Measurements from ENCODE around the gene CXXC4.

The CXXC4 gene

DNA sequence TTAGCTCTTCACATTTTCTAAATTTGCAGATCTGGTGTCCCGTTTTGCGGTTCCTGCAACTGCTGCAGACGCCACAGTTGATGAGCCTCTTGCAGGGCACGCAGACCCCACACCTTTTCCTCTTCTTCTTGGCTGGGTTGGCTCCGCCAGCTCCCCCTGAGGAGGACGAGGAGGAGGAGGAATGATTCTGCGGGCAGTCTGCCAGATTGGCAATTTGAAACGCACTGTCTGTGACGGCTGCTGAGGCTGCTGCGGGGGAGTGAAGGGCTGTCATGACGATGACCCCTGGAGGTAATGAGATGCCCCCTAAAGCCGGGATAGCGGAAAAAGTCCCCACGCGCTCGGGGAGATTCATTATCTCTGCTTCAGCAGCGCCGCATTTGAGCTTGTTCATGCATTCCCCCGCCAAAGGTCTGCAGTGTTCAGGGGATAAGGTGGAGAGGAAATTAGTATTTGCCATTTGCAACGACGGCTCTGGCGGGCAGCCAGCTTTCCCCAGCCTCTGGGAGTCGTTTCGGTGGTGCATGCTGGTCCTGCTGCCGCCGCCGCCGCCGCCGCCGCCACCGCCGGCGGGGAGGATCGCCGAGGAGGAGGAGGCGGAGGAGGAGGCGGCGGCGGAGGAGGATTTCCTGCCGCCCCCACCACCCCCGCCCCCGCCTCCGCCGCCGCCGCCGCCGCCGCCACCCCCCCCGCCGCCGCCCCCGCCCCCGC, 3.8 kb downstream of the CXXC4 start:
- intact Hi-C loops (cut with DNase I), result loop anchor here (10.0 kb wide), 1 partner anchor 426 kb away; no protein-coding TSS in a partner anchor
- DNase-seq, result peak; percentile 45 to 90 (median 77)

DNA sequence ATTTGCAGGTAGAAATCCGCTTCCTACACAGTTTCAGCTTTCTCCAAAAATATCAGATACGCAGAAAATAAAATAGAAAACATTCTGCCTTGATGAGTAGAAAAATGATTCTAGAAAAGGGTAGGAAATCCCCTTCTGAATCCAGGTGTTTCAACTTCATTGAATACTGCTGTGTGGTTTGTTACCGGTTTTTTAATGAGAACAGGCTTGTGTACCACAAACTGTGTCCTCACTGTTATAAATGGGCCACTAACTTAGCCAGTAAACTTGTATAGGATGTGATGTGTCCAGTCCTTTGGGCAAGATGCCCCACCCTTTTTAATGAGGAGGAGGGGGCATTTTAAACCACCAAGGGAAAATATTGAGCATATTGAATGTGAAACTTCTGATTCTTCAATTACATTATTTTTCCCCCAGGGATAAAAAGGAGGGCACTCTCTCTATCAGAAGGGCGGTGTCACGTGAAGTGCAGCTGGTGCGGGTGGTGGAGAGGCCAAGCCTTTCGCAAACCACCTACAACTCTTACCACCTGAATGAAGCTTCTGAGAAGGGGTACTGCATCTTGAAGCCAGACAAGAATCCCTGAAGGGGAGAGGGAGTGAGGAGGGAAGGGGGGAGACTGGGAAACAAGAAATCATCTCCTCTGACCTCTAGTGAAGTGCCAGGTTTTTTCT, 4.5 kb downstream of the CXXC4 start:
- DNase-seq, result peak in 41 of 42 donors; percentile 34 to 81 (median 62)
- intact Hi-C loops (cut with DNase I), result loop anchor here (10.0 kb wide), 1 partner anchor 425 kb away; no protein-coding TSS in a partner anchor

DNA sequence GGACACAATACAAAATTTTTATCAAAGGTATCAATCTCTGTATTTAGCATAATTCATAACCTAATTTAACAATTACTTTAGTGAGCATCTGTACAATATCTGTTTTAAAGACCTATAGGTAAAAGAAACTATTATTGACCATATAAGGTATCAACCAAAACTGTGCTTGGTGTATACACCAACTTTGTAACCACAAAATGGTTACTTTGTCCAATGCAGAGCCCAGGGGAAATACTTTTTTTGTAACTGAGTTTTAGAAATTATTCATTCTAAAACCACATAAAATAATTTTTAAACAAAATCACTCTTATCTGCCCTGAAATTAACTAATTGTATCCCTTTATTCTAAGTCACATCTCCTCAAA, 5.0 kb downstream of the CXXC4 start:
- DNase-seq, result no peak
- intact Hi-C loops (cut with DNase I), result loop anchor here (10.0 kb wide), 1 partner anchor 425 kb away; no protein-coding TSS in a partner anchor

DNA sequence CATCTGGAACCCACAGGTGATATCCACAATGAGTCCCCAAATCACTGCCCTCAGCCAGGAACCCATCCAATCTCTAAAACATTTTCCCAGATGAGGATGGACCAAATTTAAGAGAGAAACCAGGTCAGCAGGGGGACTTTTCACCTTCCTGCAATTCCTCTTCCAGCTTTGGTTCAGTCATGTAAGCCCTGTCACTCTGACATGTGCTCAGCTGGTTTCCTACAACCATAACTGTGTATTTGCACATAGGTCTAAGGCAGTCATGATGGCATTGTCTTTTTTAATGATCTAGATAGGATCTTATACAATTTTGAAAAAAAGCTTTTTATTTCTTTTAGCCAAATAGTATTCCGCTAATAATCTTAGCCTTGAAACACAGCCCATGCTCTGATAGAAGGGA, 6.5 kb downstream of the CXXC4 start:
- intact Hi-C loops (cut with DNase I), result no loop called here
- no peak for DNase-seq

DNA sequence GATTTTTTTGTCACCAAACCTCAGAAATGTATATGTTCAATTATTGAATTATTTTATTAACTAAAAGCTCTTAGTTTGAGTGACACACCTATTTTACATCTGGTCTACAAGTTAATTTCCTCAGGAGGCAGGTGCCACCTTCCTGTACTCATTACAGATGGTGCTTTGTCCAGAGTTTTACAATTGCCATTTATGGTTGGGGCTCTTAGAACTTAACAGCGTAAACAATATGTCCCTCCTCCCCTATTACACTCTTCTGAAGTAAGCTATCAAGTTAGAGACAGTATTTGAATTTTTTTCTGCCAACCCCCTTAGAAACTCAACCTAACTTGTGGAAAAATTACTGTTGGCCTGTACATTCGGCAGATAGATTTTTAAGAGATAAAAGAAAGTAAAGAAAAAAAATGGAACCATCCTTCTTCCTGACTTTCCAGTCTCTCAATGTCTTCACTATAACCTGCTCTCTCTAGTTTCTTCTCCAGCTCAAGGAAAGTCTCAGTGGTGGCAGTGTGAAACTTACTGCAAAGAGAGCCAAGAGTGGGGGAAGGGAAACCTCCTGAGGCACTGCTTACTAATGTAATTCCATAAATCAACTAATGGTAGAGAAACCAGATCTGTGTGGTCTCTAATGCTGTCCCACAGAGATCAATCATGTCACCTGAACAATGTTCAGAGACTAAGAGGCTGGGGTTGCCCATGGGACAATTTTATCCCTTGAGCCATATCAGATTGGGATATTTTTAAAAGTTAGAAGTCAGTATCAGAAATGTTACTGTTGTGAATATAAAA, 7.8 kb downstream of the CXXC4 start:
- intact Hi-C loops (cut with DNase I), result no loop called here
- DNase-seq, result peak in 1 of 42 donors; percentile 37

DNA sequence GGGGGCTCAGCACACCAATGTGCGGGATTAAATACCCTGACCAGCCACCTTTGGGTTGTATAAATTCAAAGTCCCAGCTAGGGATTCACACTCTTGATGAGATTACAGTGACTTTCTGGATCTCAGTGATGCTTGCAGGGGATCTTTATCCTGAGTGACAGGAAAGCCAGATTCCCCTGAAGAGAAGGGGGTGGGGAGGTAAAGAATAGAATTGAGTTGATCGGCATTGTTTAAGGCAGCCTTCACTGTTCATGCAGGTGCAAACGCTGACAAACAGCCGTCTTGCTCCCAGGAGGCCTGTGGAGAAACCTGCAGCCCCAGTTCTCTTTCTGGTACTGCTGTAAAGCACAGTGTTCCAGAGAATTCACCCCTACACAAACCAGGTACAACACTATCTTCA, 19.0 kb downstream of the CXXC4 start:
- intact Hi-C loops (cut with DNase I), result no loop called here
- DNase-seq, result peak in 1 of 42 donors; percentile 7

DNA sequence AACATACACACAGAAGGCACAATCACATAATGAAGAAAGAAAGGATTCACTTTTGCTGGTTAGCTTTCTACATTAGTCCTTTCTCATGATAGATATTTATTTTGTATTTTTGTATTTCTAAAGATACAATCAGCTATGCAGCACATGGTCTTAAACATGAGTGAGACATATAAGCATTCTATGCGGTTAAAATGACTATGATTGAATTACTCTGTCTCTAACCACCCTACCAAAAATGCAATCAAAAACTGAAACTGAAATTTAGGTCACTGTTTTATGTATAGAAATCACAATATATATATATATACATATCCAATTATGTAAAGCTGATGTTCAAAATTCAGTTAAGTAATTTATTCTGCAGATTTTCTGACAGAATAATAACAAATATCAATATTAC, 21.9 kb downstream of the CXXC4 start:
- DNase-seq, result no peak
- intact Hi-C loops (cut with DNase I), result no loop called here

DNA sequence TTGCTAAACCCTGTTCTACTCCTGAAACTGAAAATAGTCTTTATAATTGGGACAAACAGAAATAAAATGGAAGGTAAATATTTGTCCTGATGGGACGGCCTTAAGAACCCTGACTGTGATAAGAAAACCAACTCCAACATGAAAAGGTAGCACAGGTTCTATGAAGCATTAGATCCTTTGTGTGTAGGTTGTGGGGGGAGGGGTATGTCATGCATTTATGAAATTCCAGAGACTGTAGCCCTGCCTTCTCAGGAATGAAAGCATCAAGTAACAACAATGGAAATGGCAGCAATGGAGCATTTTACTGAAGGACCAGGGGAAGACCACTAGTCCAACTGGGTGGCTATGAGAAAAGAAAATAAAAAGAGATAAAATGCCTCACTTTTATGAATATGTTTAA, 23.9 kb downstream of the CXXC4 start:
- intact Hi-C loops (cut with DNase I), result no loop called here

DNA sequence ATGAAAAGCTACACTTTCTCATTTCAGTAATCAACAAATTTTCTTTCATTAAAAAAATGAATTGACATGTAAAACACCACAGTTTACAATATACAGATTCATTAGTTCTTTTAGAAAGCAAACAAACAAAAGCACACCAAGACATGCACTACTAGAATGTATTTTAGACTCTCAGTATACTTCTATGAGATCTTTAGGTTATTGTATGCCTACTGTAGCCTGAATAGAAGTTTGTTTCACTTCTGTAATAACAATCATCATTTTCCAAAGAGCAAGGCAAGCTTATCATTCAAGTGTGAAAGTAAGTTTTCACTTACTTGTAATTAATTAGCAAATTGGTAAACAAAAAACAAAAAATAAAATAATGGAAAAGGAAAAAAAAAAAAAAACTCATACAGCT, 24.9 kb downstream of the CXXC4 start:
- DNase-seq, result no peak
- intact Hi-C loops (cut with DNase I), result no loop called here

More for the DNA sequence above, 23.9 kb downstream of the CXXC4 start:
- DNase-seq, result no peak

DNA sequence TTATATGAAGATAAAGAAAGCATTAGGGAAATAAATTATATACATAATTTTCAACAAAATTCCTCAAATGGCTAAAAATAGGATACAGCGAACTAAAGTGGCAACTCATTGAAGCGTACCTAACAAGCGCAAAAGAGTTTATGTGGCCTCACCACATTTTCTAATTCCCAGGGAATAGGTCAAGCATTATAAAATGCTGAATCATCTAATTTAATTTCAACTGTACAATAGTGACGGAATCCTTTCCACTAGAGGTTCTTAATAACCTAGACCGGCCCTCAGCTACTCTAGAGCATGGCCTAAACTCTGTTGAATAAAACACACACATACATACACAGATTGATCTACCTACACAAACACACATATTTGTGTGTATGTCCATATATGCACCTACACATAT, 29.1 kb downstream of the CXXC4 start:
- DNase-seq, result no peak
- intact Hi-C loops (cut with DNase I), result no loop called here

DNA sequence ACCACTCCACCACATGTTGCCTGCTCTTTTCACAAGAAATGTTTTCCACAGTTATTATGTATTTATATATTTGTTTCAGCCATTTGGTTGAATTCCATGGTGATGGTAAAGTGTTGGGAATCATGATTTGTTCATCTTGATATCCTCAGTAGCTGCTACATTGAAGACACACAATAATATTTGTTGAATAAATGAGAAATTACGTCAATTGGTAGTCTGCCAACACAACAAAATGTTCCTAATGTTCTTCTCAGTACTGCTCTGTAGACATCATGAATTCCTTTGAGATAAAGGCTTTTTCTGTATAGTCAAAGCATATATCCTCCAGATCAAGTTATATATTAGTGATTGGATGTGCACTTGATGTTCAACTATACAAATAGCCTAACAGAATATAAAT, 29.5 kb downstream of the CXXC4 start:
- no peak for DNase-seq
- intact Hi-C loops (cut with DNase I), result no loop called here

DNA sequence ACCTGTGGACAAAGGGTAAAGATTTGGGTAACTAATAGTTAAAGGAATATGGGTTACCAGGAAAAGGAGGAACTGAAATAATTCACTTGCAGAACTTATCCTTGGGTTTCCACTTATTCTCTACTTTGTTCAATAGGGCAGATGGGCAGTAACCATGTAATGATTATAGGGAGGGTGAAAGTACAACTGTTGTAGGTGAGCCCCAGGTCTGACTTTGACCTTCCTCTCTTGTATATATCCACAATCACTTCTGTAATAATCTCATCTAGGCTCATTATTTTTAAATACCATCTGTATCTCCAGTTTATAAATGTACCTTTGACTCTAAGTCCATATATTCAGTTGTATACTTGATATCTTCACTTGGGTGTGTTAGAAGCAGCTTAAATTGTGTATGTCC, 32.1 kb downstream of the CXXC4 start:
- intact Hi-C loops (cut with DNase I), result no loop called here
- DNase-seq, result no peak

DNA sequence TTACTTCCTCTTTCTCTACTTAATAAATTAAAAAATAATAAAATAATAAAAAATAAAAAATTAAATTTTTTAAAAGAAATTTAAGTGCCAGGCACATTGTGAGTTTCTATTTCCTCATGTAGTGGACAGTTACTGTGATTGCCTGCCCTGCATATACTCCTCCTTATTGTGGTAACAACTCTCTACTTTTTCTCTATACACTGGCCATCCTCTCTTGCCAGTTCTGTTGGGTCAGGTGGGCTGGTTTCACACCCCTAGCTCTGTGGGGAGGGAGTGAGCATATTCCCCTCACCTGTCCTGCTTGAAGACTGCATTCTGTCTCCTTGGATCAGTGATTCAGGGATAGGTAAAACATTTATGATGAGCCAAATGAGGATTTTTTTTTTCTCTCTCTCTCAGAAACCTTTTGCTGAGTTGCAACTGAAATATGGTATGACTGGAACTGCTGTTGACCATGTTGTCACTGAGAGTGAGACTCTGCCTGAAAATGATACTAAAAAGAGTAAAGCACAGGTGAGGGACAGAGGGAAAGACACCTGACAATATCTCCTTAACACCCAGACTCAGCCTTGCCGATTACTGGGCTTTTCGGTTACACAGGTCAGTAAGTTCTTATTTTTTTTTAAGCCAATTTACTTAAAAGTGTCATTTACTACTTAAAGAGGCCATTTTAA, 37.2 kb downstream of the CXXC4 start:
- intact Hi-C loops (cut with DNase I), result no loop called here
- DNase-seq, result no peak

DNA sequence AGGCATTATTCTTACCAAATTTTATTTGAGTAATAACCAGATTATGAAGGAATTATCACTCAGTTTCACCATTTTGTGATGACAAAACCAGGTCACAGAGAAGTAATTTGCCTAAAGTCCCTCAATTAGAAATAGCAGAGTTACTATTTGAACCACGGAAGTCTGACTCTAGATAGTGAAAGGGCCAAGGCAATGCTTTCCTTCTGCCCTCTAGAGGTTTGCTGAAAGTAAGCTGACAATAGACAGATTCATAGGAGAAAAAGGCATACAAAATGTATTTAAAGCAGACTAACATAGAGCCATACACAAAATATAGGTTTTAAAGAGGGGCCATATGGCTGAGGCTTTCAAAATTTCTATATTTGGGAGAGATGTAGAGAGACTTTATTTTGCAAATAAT, 43.1 kb downstream of the CXXC4 start:
- DNase-seq, result peak in 12 of 42 donors; percentile 4 to 57 (median 22)
- intact Hi-C loops (cut with DNase I), result no loop called here

DNA sequence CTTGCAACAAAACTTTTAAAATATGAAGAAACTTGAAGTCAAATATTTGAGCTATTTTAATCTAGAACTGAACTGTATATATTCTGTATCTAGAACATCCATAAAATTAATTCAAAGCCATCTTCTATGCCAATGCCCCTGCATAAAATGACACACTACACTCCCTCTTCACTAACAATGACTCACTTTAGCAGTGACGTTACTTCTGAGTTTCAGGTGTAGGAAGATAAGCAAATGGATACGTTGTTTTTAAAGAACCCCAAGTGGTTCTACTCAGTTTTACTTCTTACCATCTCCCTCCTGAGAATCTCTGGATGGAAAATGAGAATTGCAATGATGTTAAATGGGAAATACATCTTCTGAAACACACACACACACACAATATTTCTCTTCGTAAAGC, 45.2 kb downstream of the CXXC4 start:
- intact Hi-C loops (cut with DNase I), result no loop called here
- no peak for DNase-seq

DNA sequence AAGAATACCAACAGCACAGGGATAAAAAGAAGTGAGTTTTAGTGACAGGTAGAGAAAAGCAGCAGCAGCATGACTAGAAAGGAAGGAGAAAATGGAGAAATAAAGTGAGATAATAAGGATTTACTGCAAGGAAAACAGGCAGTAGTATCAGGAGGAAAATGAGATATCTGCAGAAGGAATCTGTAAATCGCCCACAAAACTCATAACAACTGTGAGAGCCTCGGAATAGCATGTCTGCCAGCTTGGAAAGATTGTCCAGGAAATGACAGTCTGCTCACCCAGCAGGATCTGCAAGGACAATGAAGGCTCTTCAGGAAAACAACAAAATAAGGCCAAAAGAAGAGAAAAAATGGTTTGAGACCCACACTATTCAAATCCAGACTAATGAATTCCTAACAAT, 47.4 kb downstream of the CXXC4 start:
- DNase-seq, result no peak
- intact Hi-C loops (cut with DNase I), result no loop called here

DNA sequence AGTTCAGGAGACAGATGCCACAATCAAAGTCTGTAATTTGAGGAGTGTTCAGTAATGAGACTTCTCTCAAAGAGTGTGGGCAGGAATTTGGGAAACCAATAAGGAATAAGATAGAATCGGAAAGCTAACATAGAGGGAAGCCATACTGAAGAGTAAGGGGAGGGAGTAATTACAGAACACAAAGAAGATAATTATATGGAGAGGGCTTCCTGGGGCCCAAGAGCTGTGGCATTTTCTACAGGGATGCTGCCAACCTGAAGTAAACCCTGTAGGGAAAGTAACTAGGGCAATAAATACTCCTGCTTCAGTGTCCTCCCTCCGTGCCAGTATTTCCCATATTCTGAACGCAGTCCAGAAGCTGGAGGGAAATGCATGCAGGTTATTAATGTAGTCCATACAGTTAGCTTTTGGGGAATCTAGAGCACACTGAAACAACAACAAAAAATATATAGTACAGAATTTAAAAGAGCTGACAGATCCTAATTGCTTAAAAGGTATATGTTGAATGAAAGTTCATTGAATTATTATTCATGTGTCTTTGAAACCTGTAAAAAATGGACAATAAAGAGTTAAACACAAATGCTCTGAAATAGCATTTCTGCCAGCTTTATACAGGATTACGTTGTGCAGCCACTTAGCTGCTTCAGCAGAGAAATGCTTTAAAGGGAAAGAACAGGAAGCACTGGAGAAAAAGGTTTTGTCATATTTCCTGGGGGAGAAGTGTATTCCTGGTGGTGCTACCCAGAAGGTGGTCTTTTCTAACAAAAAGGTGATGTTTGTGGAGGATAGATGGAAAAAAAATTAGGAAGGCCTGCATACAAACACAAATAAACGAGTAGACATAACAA, 48.0 kb downstream of the CXXC4 start:
- DNase-seq, result no peak
- intact Hi-C loops (cut with DNase I), result no loop called here

DNA sequence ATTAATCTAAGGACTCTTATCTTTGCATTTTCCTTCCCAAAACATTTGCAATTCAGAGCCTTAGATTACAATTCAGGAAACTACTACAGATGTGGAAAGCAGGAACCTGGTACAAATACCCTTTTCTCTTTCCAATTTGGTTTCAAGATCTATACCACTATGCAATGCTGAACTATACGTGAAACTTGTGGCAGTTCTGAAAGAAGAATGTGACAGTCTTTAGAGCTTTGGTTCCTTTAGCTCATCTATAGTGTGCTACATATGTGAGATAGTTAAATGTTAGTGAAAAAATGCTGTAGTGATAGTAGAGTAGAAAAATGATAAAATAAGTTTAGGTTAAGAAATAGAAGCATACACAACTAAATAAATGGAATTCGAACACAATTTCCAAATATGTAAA, 50.0 kb downstream of the CXXC4 start:
- intact Hi-C loops (cut with DNase I), result no loop called here
- DNase-seq, result no peak

DNA sequence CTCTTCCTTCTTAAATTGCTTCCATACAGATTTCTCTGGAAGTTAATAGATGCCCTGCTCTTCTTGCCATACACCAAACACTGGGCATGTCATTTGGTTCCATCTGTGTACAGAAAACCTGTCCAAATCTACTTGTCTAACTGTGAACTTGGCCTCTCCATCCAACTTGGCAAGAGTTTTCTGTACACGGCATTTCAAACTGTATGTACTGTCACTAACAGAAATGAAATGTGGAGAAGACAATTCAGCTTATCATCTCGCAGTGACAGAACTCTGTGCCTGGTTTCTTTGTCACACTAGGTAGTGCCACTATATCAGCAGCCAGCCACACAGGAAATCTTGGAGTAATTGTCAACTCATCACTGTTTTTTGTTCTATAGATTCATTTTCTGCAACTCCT, 58.2 kb downstream of the CXXC4 start:
- DNase-seq, result no peak
- intact Hi-C loops (cut with DNase I), result no loop called here
